TTC549 (cell line): ENCODE results near the gene AK5.
"Not testable (repeated sequence)": the region's sequence is repeated elsewhere in the genome, so short reads cannot be mapped to it uniquely, and the experiment has no call there.

ENCODE experiments used
- FAIRE-seq: peaks from 2 replicates; lab custom pipeline; 2012; peaks lifted over from hg19 to GRCh38; lab: Jason Lieb, UNC

The AK5 gene

GRCh38 chr1:77287535-77287934 is 5.7 kb downstream of the AK5 start:
- FAIRE-seq = no peak

GRCh38 chr1:77288275-77288674 is 6.5 kb downstream of the AK5 start:
- FAIRE-seq = no peak

- no peak for FAIRE-seq
These were observed 8.8 kb downstream of the AK5 start for GRCh38 chr1:77290576-77290975.

- no peak for FAIRE-seq
These were observed 10.7 kb downstream of the AK5 start for GRCh38 chr1:77292551-77292950.

- no peak for FAIRE-seq
These were observed 18.7 kb downstream of the AK5 start for GRCh38 chr1:77300566-77300965.

GRCh38 chr1:77303387-77303786 is 21.6 kb downstream of the AK5 start:
- FAIRE-seq = no peak

GRCh38 chr1:77308889-77309621 is 27.2 kb downstream of the AK5 start:
- no peak for FAIRE-seq

GRCh38 chr1:77310924-77311323 is 29.1 kb downstream of the AK5 start:
- no peak for FAIRE-seq

GRCh38 chr1:77312364-77312763 is 30.5 kb downstream of the AK5 start:
- not testable (repeated sequence) for FAIRE-seq

GRCh38 chr1:77313491-77313890 is 31.7 kb downstream of the AK5 start:
- no peak for FAIRE-seq

- FAIRE-seq = no peak
These were observed 34.2 kb downstream of the AK5 start for GRCh38 chr1:77316006-77316405.

GRCh38 chr1:77316966-77317365 is 35.1 kb downstream of the AK5 start:
- FAIRE-seq = no peak

GRCh38 chr1:77319036-77319705 is 37.4 kb downstream of the AK5 start:
- no peak for FAIRE-seq

GRCh38 chr1:77322061-77322900 is 40.5 kb downstream of the AK5 start:
- no peak for FAIRE-seq

GRCh38 chr1:77333501-77333900 is 51.7 kb downstream of the AK5 start:
- FAIRE-seq = no peak

GRCh38 chr1:77336729-77337128 is 54.9 kb downstream of the AK5 start:
- FAIRE-seq = no peak

- FAIRE-seq = no peak
These were observed 57.5 kb downstream of the AK5 start for GRCh38 chr1:77339326-77339725.

- no peak for FAIRE-seq
These were observed 59.4 kb downstream of the AK5 start for GRCh38 chr1:77341195-77341594.

GRCh38 chr1:77342745-77343144 is 60.9 kb downstream of the AK5 start:
- FAIRE-seq = no peak

GRCh38 chr1:77347646-77348045 is 65.8 kb downstream of the AK5 start:
- FAIRE-seq = no peak

- FAIRE-seq = no peak
These were observed 66.7 kb downstream of the AK5 start for GRCh38 chr1:77348549-77348948.

GRCh38 chr1:77349275-77349674 is 67.5 kb downstream of the AK5 start:
- FAIRE-seq = no peak
